DND-41 (cell line): ENCODE data around the gene ERF.

ENCODE experiments used
- ATAC-seq: fragments of 200-7000 bp; cut with Tn5 transposase; 3 replicates; pipeline ENCODE4 v1.9.1; 2021; ENCODE audit warnings: low read depth; ENCODE audit not compliant: insufficient read depth
- DNase-seq: peaks from one replicate; pipeline ENCODE4 v3.0.0-alpha.2; 2020
- H2AFZ ChIP-seq: 2 replicates; pipeline ENCODE4 v1.6.0; 2012; ENCODE audit warnings: low read depth, low read length
- H3K27ac ChIP-seq: 2 replicates; pipeline ENCODE4 v1.5.1; 2012; ENCODE audit warnings: low read length, inconsistent platforms
- H3K27me3 ChIP-seq: fragments of 200-600 bp; sonication (generic); 2 replicates; pipeline ENCODE4 v1.6.0; 2012; ENCODE audit warnings: low read length, mild to moderate bottlenecking, inconsistent platforms; ENCODE audit not compliant: insufficient read depth, poor library complexity
- H3K36me3 ChIP-seq: 2 replicates; pipeline ENCODE4 v1.5.1; 2012; ENCODE audit warnings: low read length, inconsistent platforms; ENCODE audit not compliant: insufficient read depth
- H3K4me1 ChIP-seq: 2 replicates; pipeline ENCODE4 v1.5.1; 2012; ENCODE audit warnings: mild to moderate bottlenecking, low read length; ENCODE audit not compliant: insufficient read depth
- H3K4me2 ChIP-seq: 2 replicates; pipeline ENCODE4 v1.6.0; 2012; ENCODE audit warnings: mild to moderate bottlenecking, moderate library complexity, low read length, inconsistent platforms; ENCODE audit not compliant: insufficient read depth
- H3K4me3 ChIP-seq, 2 experiments: fragments of 200-600 bp in 1 of 2; shearing (Covaris generic) in 1 of 2; 2 replicates each; pipeline ENCODE4 v1.5.1; 2012 to 2016; ENCODE audit warnings: inconsistent platforms in 2 of 2, low read length in 2 of 2, mild to moderate bottlenecking in 2 of 2, low read depth in 1 of 2, moderate library complexity in 1 of 2
- H3K79me2 ChIP-seq: 2 replicates; pipeline ENCODE4 v1.6.0; 2012; ENCODE audit warnings: low read length, inconsistent platforms; ENCODE audit not compliant: insufficient read depth
- H3K9ac ChIP-seq: 2 replicates; pipeline ENCODE4 v1.6.0; 2012; ENCODE audit warnings: low read depth, mild to moderate bottlenecking, inconsistent platforms, low read length, moderate library complexity
- H3K9me3 ChIP-seq: 2 replicates; pipeline ENCODE4 v1.5.1; 2012; ENCODE audit warnings: low read length, moderate library complexity, mild to moderate bottlenecking, inconsistent platforms; ENCODE audit not compliant: insufficient read depth, severe bottlenecking
- H4K20me1 ChIP-seq: 2 replicates; pipeline ENCODE4 v1.6.0; 2012; ENCODE audit warnings: low read length; ENCODE audit not compliant: insufficient read depth
- CTCF ChIP-seq: IDR thresholded peaks from 2 replicates; pipeline ENCODE4 v1.5.1; 2012; ENCODE audit warnings: borderline replicate concordance, low read length, moderate library complexity, mild to moderate bottlenecking; ENCODE audit not compliant: poor library complexity, severe bottlenecking; ENCODE audit errors: extremely low read depth
- EZH2 ChIP-seq: IDR thresholded peaks from 3 replicates; pipeline ENCODE4 v1.6.1; 2012; ENCODE audit warnings: borderline replicate concordance, low read depth, mild to moderate bottlenecking, moderate library complexity, low read length, inconsistent platforms; ENCODE audit not compliant: severe bottlenecking

The ERF gene

GRCh38 chr19:42226886-42227285, 28.0 kb downstream of the ERF start:
- Histone ChIP-seq H3K9me3 (no peaks in the 10 kb centered on the region), H3K4me2 (no peak overlapping the region), H3K36me3 (peaks cover 81% of the 10 kb centered on the region), H4K20me1 (peaks cover 60% of the 10 kb centered on the region), H3K79me2 (peaks cover 38% of the 10 kb centered on the region), H3K4me1 (peaks cover 7% of the 10 kb centered on the region; the same call in 1 of the 2 replicates), H2AFZ (no peak overlapping the region), H3K4me3 (no peak overlapping the region), H3K9ac (no peak overlapping the region), H3K27ac (no peak overlapping the region), H3K27me3 (no peaks in the 10 kb centered on the region)
- TF ChIP-seq EZH2: no peak
- TF ChIP-seq CTCF: no peak
- no peak for ATAC-seq
- DNase-seq: no peak

- TF ChIP-seq EZH2 (no peak), CTCF (no peak)
- H3K79me2 ChIP-seq: peaks cover 49% of the 10 kb centered on the region
- peaks cover 70% of the 10 kb centered on the region for H3K36me3 ChIP-seq
These were observed 29.1 kb downstream of the ERF start for GRCh38 chr19:42225718-42226292.

GRCh38 chr19:42224940-42225717, 29.8 kb downstream of the ERF start:
- DNase-seq: no peak
- Histone ChIP-seq H3K4me1 (peaks cover 20% of the 10 kb centered on the region), H3K9me3 (no peaks in the 10 kb centered on the region), H3K27me3 (no peaks in the 10 kb centered on the region), H3K27ac (no peak overlapping the region), H4K20me1 (peaks cover 62% of the 10 kb centered on the region), H3K4me2 (no peak overlapping the region), H3K36me3 (peaks cover 65% of the 10 kb centered on the region), H3K79me2 (peaks cover 56% of the 10 kb centered on the region), H2AFZ (no peak overlapping the region), H3K9ac (no peak overlapping the region), H3K4me3 (no peak overlapping the region)
- ATAC-seq: no peak
- TF ChIP-seq EZH2 (no peak), CTCF (no peak)

More at GRCh38 chr19:42225718-42226292, 29.1 kb downstream of the ERF start:
- Histone ChIP-seq H3K9me3 (no peaks in the 10 kb centered on the region), H4K20me1 (peaks cover 62% of the 10 kb centered on the region), H3K4me1 (peaks cover 18% of the 10 kb centered on the region), H3K9ac (no peak overlapping the region), H3K27me3 (no peaks in the 10 kb centered on the region), H3K4me3 (no peak overlapping the region), H3K27ac (no peak overlapping the region), H3K4me2 (no peak overlapping the region), H2AFZ (no peak overlapping the region)
- ATAC-seq (no peak), DNase-seq (no peak)
